HCT116 (cell line): ENCODE results near the gene SMIM14. TPM values are rescaled to one million over a fixed set of nuclear protein-coding genes. Genes with fewer than 3 reads are reported as not detected.
"Not testable (repeated sequence)": the region's sequence is repeated elsewhere in the genome, so short reads cannot be mapped to it uniquely, and the experiment has no call there.

Source experiments
- ATAC-seq: fragments of 200-7000 bp; cut with Tn5 transposase; 2 replicates; pipeline ENCODE4 v1.9.1; 2020; ENCODE audit warnings: mild to moderate bottlenecking, moderate library complexity
- BruUV-seq: library from RNA; stranded (reverse); fragments of 400-500 nt; replicated peaks from 2 replicates; lab custom pipeline; 2021; lab: Mats Ljungman, UMichigan
- CTCF ChIA-PET: fragments of 300-600 bp; sonication (Branson Sonifier 250); formaldehyde crosslinking; loops from one replicate; lab custom pipeline; 2021; ENCODE audit warnings: antibody characterized with exemption; lab: Charles Lee
- POLR2A ChIA-PET: fragments of 300-600, 350-600 bp; sonication (Branson Sonifier 250); formaldehyde crosslinking; loops from one replicate; lab custom pipeline; 2021; ENCODE audit warnings: antibody characterized with exemption; lab: Charles Lee
- RAD21 ChIA-PET, 2 experiments: fragments of 300-600 bp; sonication (Branson Sonifier 250); formaldehyde crosslinking; loops; one replicate each; lab custom pipeline; 2023; ENCODE audit warnings: low total read pairs in 2 of 2; ENCODE audit not compliant: uncharacterized antibody in 2 of 2, unreplicated experiment in 2 of 2, low non-redundant PET in 1 of 2; lab: Charles Lee
- DNase-seq: peaks from one replicate; pipeline ENCODE4 v3.0.0-alpha.2; 2010; ENCODE audit warnings: low read depth, low spot score
- H2AFZ ChIP-seq: fragments of 200-600 bp; shearing (Covaris generic), sonication (generic); 2 replicates; pipeline ENCODE4 v1.6.1; 2017; ENCODE audit warnings: low read depth, mixed run types, mixed read lengths, antibody characterized with exemption, low read length; ENCODE audit not compliant: poor library complexity, severe bottlenecking
- H3K27ac ChIP-seq: 2 replicates; pipeline ENCODE4 v1.5.1; 2012; ENCODE audit warnings: low read depth, low read length
- H3K27me3 ChIP-seq: fragments of 200-600 bp; sonication (generic); 2 replicates; pipeline ENCODE4 v1.6.1; 2016; ENCODE audit warnings: mixed run types, low read length, mixed read lengths; ENCODE audit not compliant: insufficient read depth
- H3K36me3 ChIP-seq, 2 experiments: fragments of 200-500 bp in 1 of 2; fragments of 200-600 bp in 1 of 2; sonication (Bioruptor generic) in 1 of 2; sonication (generic) in 1 of 2; 2 replicates each; pipeline versions ENCODE4 v1.5.1 to v1.6.1; 2014 to 2016; ENCODE audit warnings: low read length in 2 of 2, inconsistent platforms in 1 of 2, mixed read lengths in 1 of 2, mixed run types in 1 of 2; ENCODE audit not compliant: insufficient read depth in 2 of 2, control insufficient read depth in 1 of 2
- H3K4me1 ChIP-seq, 2 experiments: fragments of 200-600 bp in 1 of 2; sonication (generic) in 1 of 2; 2 replicates each; pipeline versions ENCODE4 v1.5.1 to v1.6.1; 2012 to 2017; ENCODE audit warnings: low read length in 2 of 2, inconsistent platforms in 1 of 2, mild to moderate bottlenecking in 1 of 2, mixed read lengths in 1 of 2, mixed run types in 1 of 2, moderate library complexity in 1 of 2; ENCODE audit not compliant: insufficient read depth in 2 of 2, control insufficient read depth in 1 of 2
- H3K4me2 ChIP-seq: fragments of 200-600 bp; sonication (generic); 2 replicates; pipeline ENCODE4 v1.6.1; 2017; ENCODE audit warnings: mixed run types, low read length, mixed read lengths
- H3K4me3 ChIP-seq, 2 experiments: fragments of 200-600 bp in 1 of 2; sonication (generic) in 1 of 2; replicated peaks in 1 of 2; 2 replicates each; pipeline ENCODE4 v1.5.1; 2011 to 2016; ENCODE audit warnings: low read length in 2 of 2, control low read depth in 1 of 2, low read depth in 1 of 2, mild to moderate bottlenecking in 1 of 2, mixed read lengths in 1 of 2, mixed run types in 1 of 2
- H3K79me2 ChIP-seq: fragments of 200-600 bp; sonication (generic); 2 replicates; pipeline ENCODE4 v1.6.1; 2017; ENCODE audit warnings: mild to moderate bottlenecking, mixed run types, low read length, moderate library complexity, mixed read lengths; ENCODE audit not compliant: insufficient read depth
- H3K9ac ChIP-seq: fragments of 200-600 bp; sonication (generic); 2 replicates; pipeline ENCODE4 v1.6.1; 2016; ENCODE audit warnings: low read length, mixed read lengths
- H3K9me2 ChIP-seq: fragments of 200-600 bp; sonication (generic), shearing (Covaris generic); 2 replicates; pipeline ENCODE4 v1.6.1; 2017; ENCODE audit warnings: mixed run types, mild to moderate bottlenecking, moderate library complexity; ENCODE audit not compliant: insufficient read depth
- H3K9me3 ChIP-seq, 2 experiments: fragments of 200-500 bp in 1 of 2; fragments of 200-600 bp in 1 of 2; sonication (Bioruptor generic) in 1 of 2; sonication (generic) in 1 of 2; 2 replicates each; pipeline ENCODE4 v1.6.1; 2014 to 2017; ENCODE audit warnings: low read length in 2 of 2, mixed read lengths in 2 of 2, inconsistent platforms in 1 of 2, low read depth in 1 of 2, mild to moderate bottlenecking in 1 of 2, mixed run types in 1 of 2, moderate library complexity in 1 of 2; ENCODE audit not compliant: control insufficient read depth in 1 of 2, insufficient read depth in 1 of 2
- H4K20me1 ChIP-seq: fragments of 200-600 bp; sonication (generic), shearing (Covaris generic); 2 replicates; pipeline ENCODE4 v1.6.1; 2017; ENCODE audit warnings: mixed run types, mild to moderate bottlenecking, moderate library complexity; ENCODE audit not compliant: insufficient read depth
- CBX3 ChIP-seq: IDR thresholded peaks from 2 replicates; pipeline ENCODE4 v1.6.1; 2012; ENCODE audit warnings: low read depth
- CEBPB ChIP-seq: IDR thresholded peaks from 2 replicates; pipeline ENCODE4 v1.6.1; 2012; ENCODE audit warnings: low read depth
- JUND ChIP-seq: IDR thresholded peaks from 2 replicates; pipeline ENCODE4 v1.6.1; 2012
- POLR2AphosphoS5 ChIP-seq: IDR thresholded peaks from 2 replicates; pipeline ENCODE4 v1.6.1; 2011; ENCODE audit warnings: mild to moderate bottlenecking, low read depth, low read length, moderate library complexity
- SP1 ChIP-seq: IDR thresholded peaks from 2 replicates; pipeline ENCODE4 v1.6.1; 2012; ENCODE audit warnings: low read depth
- SRF ChIP-seq: IDR thresholded peaks from 2 replicates; pipeline ENCODE4 v1.6.1; 2012; ENCODE audit warnings: low read depth
- TCF7L2 ChIP-seq: IDR thresholded peaks from 2 replicates; pipeline ENCODE4 v1.7.0; 2011; ENCODE audit warnings: borderline replicate concordance, inconsistent platforms; ENCODE audit not compliant: insufficient read depth, insufficient read length; ENCODE audit errors: extremely low read depth
- YY1 ChIP-seq: IDR thresholded peaks from 2 replicates; pipeline ENCODE4 v1.6.1; 2011; ENCODE audit warnings: low read length, low read depth, moderate library complexity, mild to moderate bottlenecking; ENCODE audit not compliant: insufficient replicate concordance; ENCODE audit errors: extremely low read depth
- ZBTB33 ChIP-seq: IDR thresholded peaks from 2 replicates; pipeline ENCODE4 v1.6.1; 2011; ENCODE audit warnings: mild to moderate bottlenecking, low read length, moderate library complexity; ENCODE audit not compliant: insufficient replicate concordance; ENCODE audit errors: extremely low read depth
- ZFX ChIP-seq: fragments of 450-650 bp; IDR thresholded peaks from 2 replicates; pipeline ENCODE4 v1.6.1; 2017
- ZNF274 ChIP-seq: fragments of 200-500 bp; sonication (Bioruptor generic); IDR thresholded peaks from 2 replicates; pipeline ENCODE4 v1.6.1; 2014; ENCODE audit warnings: mild to moderate bottlenecking, low read depth, low read length, inconsistent platforms
- intact Hi-C: fragments of 100-400 bp; cut with micrococcal nuclease; formaldehyde crosslinking; loops from 2 replicates; pipeline ENCODE4 v1.10.0; 2022
- total RNA-seq: library from RNA; stranded (reverse); gene quantifications from one replicate; pipeline ENCODE4 v1.2.1, GENCODE V29; 2021; ENCODE audit not compliant: unreplicated experiment
- TF ChIP-seq, protein P1 (sequence below): IDR thresholded peaks from 2 replicates; pipeline ENCODE4 v1.6.1; 2012

The SMIM14 gene
- total RNA-seq, 1 experiment from 2014 or later: 21.6 TPM

DNA sequence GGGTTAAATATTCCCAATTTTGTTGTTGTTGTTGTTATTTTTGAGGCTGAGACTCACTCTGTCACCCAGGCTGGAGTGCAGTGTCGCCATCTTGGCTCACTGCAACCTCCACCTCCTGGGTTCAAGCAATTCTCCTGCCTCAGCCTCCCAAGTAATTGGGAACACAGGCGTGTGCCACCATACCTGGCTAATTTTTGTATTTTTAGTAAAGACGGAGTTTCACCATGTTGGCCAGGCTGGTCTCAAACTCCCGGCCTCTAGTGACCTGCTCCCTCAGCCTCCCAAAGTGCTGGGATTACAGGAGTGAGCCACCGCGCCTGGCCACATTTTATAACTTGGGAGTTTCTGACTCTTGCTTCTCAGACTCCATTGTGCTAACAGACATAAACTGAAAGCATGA, 22.6 kb downstream of the SMIM14 start:
- H3K27me3 ChIP-seq, H2AFZ ChIP-seq, H3K9ac ChIP-seq, H3K4me3 ChIP-seq, BruUV-seq, H3K27ac ChIP-seq, H3K36me3 ChIP-seq, RAD21 ChIA-PET, intact Hi-C loops, H3K79me2 ChIP-seq, ATAC-seq, H3K4me2 ChIP-seq, H3K9me3 ChIP-seq, CTCF ChIA-PET, H3K9me2 ChIP-seq, H4K20me1 ChIP-seq, DNase-seq: not testable (repeated sequence)
- POLR2A ChIA-PET: interaction anchor here (0.5 kb wide), 1 partner anchor 202 kb away, joined by 3 read pairs; no protein-coding TSS in a partner anchor
- H3K4me1 ChIP-seq: peaks cover 14 to 23% of the 10 kb centered on the region in 2 experiments

GRCh38 chr4:39614487-39615162, 24.0 kb downstream of the SMIM14 start:
- no peak overlapping the region for H3K9ac ChIP-seq
- H3K9me2 ChIP-seq: no peaks in the 10 kb centered on the region
- H3K4me2 ChIP-seq: peak overlapping the region; percentile 32; the same call in 1 of the 2 replicates
- no peaks in the 10 kb centered on the region for H4K20me1 ChIP-seq
- CTCF ChIA-PET: no interaction called here
- ATAC-seq (no peak), DNase-seq (no peak)
- no peak overlapping the region for H3K4me3 ChIP-seq
- H3K36me3 ChIP-seq: no peaks in the 10 kb centered on the region
- H3K9me3 ChIP-seq: no peaks in the 10 kb centered on the region
- no peaks in the 10 kb centered on the region for H3K79me2 ChIP-seq
- no peaks in the 10 kb centered on the region for H3K27me3 ChIP-seq
- H3K4me1 ChIP-seq: peaks cover 6 to 15% of the 10 kb centered on the region in 2 experiments; a peak in 3 of 4 replicates
- no TSS peak for BruUV-seq
- no peak for TF ChIP-seq JUND
- TF ChIP-seq ZBTB33: no peak
- TF ChIP-seq POLR2AphosphoS5: no peak
- no peak for TF ChIP-seq ZFX
- no peak for TF ChIP-seq CEBPB
- TF ChIP-seq TCF7L2: no peak
- no peak for TF ChIP-seq CBX3
- TF ChIP-seq, protein P1, sequence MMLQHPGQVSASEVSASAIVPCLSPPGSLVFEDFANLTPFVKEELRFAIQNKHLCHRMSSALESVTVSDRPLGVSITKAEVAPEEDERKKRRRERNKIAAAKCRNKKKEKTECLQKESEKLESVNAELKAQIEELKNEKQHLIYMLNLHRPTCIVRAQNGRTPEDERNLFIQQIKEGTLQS: no peak
- no peak for TF ChIP-seq SRF
- no peak for TF ChIP-seq YY1
- no peak for TF ChIP-seq ZNF274
- TF ChIP-seq SP1: no peak
- POLR2A ChIA-PET: no interaction called here
- intact Hi-C loops: no loop called here
- no peak overlapping the region for H3K27ac ChIP-seq
- RAD21 ChIA-PET: no interaction called here
- no peak overlapping the region for H2AFZ ChIP-seq
